ENCODE results near the gene CCK. TPM values are rescaled to one million over a fixed set of nuclear protein-coding genes. Genes with fewer than 3 reads are reported as not detected.

The CCK gene
- polyA plus RNA-seq, 1 donor (not counting 4 experiments of a cell fraction or from before 2014, with no cell fraction given) = 8.2 TPM

DNA sequence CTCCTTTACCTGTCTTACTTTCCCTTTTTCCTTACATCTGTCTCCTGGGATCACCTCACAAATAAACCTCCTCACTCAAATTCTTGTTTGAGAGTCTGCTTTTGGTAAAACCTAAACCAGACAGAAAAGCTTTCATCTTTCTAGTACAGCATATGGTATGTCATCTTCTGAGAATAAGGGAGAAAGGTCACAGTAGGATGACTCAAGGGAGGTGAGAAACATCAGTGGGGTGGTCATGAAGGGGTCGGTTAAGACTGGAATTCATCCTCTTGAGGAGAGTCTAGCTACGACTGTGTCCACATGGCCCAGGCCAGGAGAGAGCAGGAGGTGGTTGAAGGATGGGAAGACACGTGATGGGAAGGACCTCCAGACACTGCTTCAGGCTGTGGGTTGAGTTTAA, 34.8 kb upstream of the CCK start:
- H3K36me3 ChIP-seq (ENCODE audit: control insufficient read depth in 2 of 2, extremely low read depth in 1 of 2, insufficient read depth in 2 of 2, low read length in 2 of 2) = no peaks in the 10 kb centered on the region
- dilution Hi-C loops (cut with MboI; ENCODE audit: extremely low pct_ligation_motif_present, low sequenced_read_pairs) = no loop called here
- FAIRE-seq (no peak), DNase-seq (ENCODE audit: low read depth, low spot score) (no peak)
- H3K9ac ChIP-seq (ENCODE audit: control insufficient read depth, extremely low read depth, insufficient read depth, low read length) = no peak overlapping the region
- no peak overlapping the region for H3K27ac ChIP-seq (ENCODE audit: control insufficient read depth, insufficient read depth, low read length)
- H3K9me1 ChIP-seq (ENCODE audit: control insufficient read depth, extremely low read depth, insufficient read depth, low read length) = no peaks in the 10 kb centered on the region
- H2AFZ ChIP-seq (ENCODE audit: control insufficient read depth, low read length) = no peak overlapping the region
- H4K20me1 ChIP-seq (ENCODE audit: control insufficient read depth, extremely low read depth, insufficient read depth, low read length) = no peaks in the 10 kb centered on the region
- no peaks in the 10 kb centered on the region for H3K9me3 ChIP-seq (ENCODE audit: control insufficient read depth, low read depth, low read length)
- no peak for TF ChIP-seq EZH2 (IDR thresholded peaks at IDR 0.05; ENCODE audit: low read length)
- TF ChIP-seq, protein P1, sequence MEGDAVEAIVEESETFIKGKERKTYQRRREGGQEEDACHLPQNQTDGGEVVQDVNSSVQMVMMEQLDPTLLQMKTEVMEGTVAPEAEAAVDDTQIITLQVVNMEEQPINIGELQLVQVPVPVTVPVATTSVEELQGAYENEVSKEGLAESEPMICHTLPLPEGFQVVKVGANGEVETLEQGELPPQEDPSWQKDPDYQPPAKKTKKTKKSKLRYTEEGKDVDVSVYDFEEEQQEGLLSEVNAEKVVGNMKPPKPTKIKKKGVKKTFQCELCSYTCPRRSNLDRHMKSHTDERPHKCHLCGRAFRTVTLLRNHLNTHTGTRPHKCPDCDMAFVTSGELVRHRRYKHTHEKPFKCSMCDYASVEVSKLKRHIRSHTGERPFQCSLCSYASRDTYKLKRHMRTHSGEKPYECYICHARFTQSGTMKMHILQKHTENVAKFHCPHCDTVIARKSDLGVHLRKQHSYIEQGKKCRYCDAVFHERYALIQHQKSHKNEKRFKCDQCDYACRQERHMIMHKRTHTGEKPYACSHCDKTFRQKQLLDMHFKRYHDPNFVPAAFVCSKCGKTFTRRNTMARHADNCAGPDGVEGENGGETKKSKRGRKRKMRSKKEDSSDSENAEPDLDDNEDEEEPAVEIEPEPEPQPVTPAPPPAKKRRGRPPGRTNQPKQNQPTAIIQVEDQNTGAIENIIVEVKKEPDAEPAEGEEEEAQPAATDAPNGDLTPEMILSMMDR (optimal IDR thresholded peaks at IDR 0.05 in 1 of 3, IDR thresholded peaks at IDR 0.05 in 1 of 3, conservative IDR thresholded peaks at IDR 0.05 in 1 of 3; ENCODE audit: extremely low read depth in 1 of 3, insufficient read depth in 2 of 3, low read length in 3 of 3) = no peak
- H3K79me2 ChIP-seq (ENCODE audit: control insufficient read depth, insufficient read depth, low read length) = no peaks in the 10 kb centered on the region
- no peaks in the 10 kb centered on the region for H3K4me1 ChIP-seq (ENCODE audit: control insufficient read depth, extremely low read depth, insufficient read depth, low read length)
- H3K4me2 ChIP-seq (ENCODE audit: control insufficient read depth, extremely low read depth, insufficient read depth, low read depth, low read length) = no peak overlapping the region
- H3K4me3 ChIP-seq (ENCODE audit: control insufficient read depth in 2 of 3, extremely low read depth in 1 of 3, insufficient read depth in 2 of 3, low read depth in 1 of 3, low read length in 3 of 3) = no peak overlapping the region
- H3K27me3 ChIP-seq (ENCODE audit: control insufficient read depth, extremely low read depth, insufficient read depth, low read length) = peaks cover 5% of the 10 kb centered on the region

DNA sequence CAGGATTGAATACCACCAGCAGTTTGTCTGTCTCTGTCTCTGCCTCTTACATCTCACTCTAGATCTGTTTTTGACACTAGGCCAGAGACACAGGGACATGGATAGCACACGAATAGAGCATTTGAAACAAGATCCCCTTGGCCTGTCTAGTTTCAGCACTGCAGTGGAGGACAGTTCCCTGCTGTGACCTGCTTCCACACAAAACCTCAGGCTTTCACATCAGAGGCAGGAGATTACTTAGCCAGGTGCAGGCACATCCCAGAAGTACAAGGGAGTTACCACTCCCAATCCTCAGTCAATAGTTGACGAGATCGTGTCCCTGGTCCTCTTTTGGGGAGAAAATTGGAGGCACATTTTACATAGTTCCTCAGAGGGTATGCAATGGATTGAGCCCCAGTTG, 34.0 kb upstream of the CCK start:
- H3K27me3 ChIP-seq (ENCODE audit: control insufficient read depth, extremely low read depth, insufficient read depth, low read length) = peaks cover 3% of the 10 kb centered on the region
- no peaks in the 10 kb centered on the region for H3K36me3 ChIP-seq (ENCODE audit: control insufficient read depth in 2 of 2, extremely low read depth in 1 of 2, insufficient read depth in 2 of 2, low read length in 2 of 2)
- dilution Hi-C loops (cut with MboI; ENCODE audit: extremely low pct_ligation_motif_present, low sequenced_read_pairs) = no loop called here
- H3K27ac ChIP-seq (ENCODE audit: control insufficient read depth, insufficient read depth, low read length) = no peak overlapping the region
- no peak overlapping the region for H2AFZ ChIP-seq (ENCODE audit: control insufficient read depth, low read length)
- no peak for TF ChIP-seq EZH2 (IDR thresholded peaks at IDR 0.05; ENCODE audit: low read length)
- TF ChIP-seq, protein P1 (optimal IDR thresholded peaks at IDR 0.05 in 1 of 3, IDR thresholded peaks at IDR 0.05 in 1 of 3, conservative IDR thresholded peaks at IDR 0.05 in 1 of 3; ENCODE audit: extremely low read depth in 1 of 3, insufficient read depth in 2 of 3, low read length in 3 of 3) = no peak
- no peaks in the 10 kb centered on the region for H3K9me1 ChIP-seq (ENCODE audit: control insufficient read depth, extremely low read depth, insufficient read depth, low read length)
- FAIRE-seq (peak; percentile 90), DNase-seq (ENCODE audit: low read depth, low spot score) (no peak)
- H3K9ac ChIP-seq (ENCODE audit: control insufficient read depth, extremely low read depth, insufficient read depth, low read length) = no peak overlapping the region
- no peak overlapping the region for H3K4me3 ChIP-seq (ENCODE audit: control insufficient read depth in 2 of 3, extremely low read depth in 1 of 3, insufficient read depth in 2 of 3, low read depth in 1 of 3, low read length in 3 of 3)
- H3K9me3 ChIP-seq (ENCODE audit: control insufficient read depth, low read depth, low read length) = no peaks in the 10 kb centered on the region
- H3K4me2 ChIP-seq (ENCODE audit: control insufficient read depth, extremely low read depth, insufficient read depth, low read depth, low read length) = no peak overlapping the region
- H4K20me1 ChIP-seq (ENCODE audit: control insufficient read depth, extremely low read depth, insufficient read depth, low read length) = no peaks in the 10 kb centered on the region
- H3K4me1 ChIP-seq (ENCODE audit: control insufficient read depth, extremely low read depth, insufficient read depth, low read length) = no peaks in the 10 kb centered on the region
- no peaks in the 10 kb centered on the region for H3K79me2 ChIP-seq (ENCODE audit: control insufficient read depth, insufficient read depth, low read length)
